DND-41 (cell line): ENCODE measurements around the gene STK32C.

Experiments used
- ATAC-seq: fragments of 200-7000 bp; cut with Tn5 transposase; 3 replicates; pipeline ENCODE4 v1.9.1; 2021; ENCODE audit warnings: low read depth; ENCODE audit not compliant: insufficient read depth
- DNase-seq: peaks from one replicate; pipeline ENCODE4 v3.0.0-alpha.2; 2020
- H2AFZ ChIP-seq: 2 replicates; pipeline ENCODE4 v1.6.0; 2012; ENCODE audit warnings: low read depth, low read length
- H3K27ac ChIP-seq: 2 replicates; pipeline ENCODE4 v1.5.1; 2012; ENCODE audit warnings: low read length, inconsistent platforms
- H3K27me3 ChIP-seq: fragments of 200-600 bp; sonication (generic); 2 replicates; pipeline ENCODE4 v1.6.0; 2012; ENCODE audit warnings: low read length, mild to moderate bottlenecking, inconsistent platforms; ENCODE audit not compliant: insufficient read depth, poor library complexity
- H3K36me3 ChIP-seq: 2 replicates; pipeline ENCODE4 v1.5.1; 2012; ENCODE audit warnings: low read length, inconsistent platforms; ENCODE audit not compliant: insufficient read depth
- H3K4me1 ChIP-seq: 2 replicates; pipeline ENCODE4 v1.5.1; 2012; ENCODE audit warnings: mild to moderate bottlenecking, low read length; ENCODE audit not compliant: insufficient read depth
- H3K4me2 ChIP-seq: 2 replicates; pipeline ENCODE4 v1.6.0; 2012; ENCODE audit warnings: mild to moderate bottlenecking, moderate library complexity, low read length, inconsistent platforms; ENCODE audit not compliant: insufficient read depth
- H3K4me3 ChIP-seq, 2 experiments: fragments of 200-600 bp in 1 of 2; shearing (Covaris generic) in 1 of 2; 2 replicates each; pipeline ENCODE4 v1.5.1; 2012 to 2016; ENCODE audit warnings: inconsistent platforms in 2 of 2, low read length in 2 of 2, mild to moderate bottlenecking in 2 of 2, low read depth in 1 of 2, moderate library complexity in 1 of 2
- H3K79me2 ChIP-seq: 2 replicates; pipeline ENCODE4 v1.6.0; 2012; ENCODE audit warnings: low read length, inconsistent platforms; ENCODE audit not compliant: insufficient read depth
- H3K9ac ChIP-seq: 2 replicates; pipeline ENCODE4 v1.6.0; 2012; ENCODE audit warnings: low read depth, mild to moderate bottlenecking, inconsistent platforms, low read length, moderate library complexity
- H3K9me3 ChIP-seq: 2 replicates; pipeline ENCODE4 v1.5.1; 2012; ENCODE audit warnings: low read length, moderate library complexity, mild to moderate bottlenecking, inconsistent platforms; ENCODE audit not compliant: insufficient read depth, severe bottlenecking
- H4K20me1 ChIP-seq: 2 replicates; pipeline ENCODE4 v1.6.0; 2012; ENCODE audit warnings: low read length; ENCODE audit not compliant: insufficient read depth
- EZH2 ChIP-seq: IDR thresholded peaks from 3 replicates; pipeline ENCODE4 v1.6.1; 2012; ENCODE audit warnings: borderline replicate concordance, low read depth, mild to moderate bottlenecking, moderate library complexity, low read length, inconsistent platforms; ENCODE audit not compliant: severe bottlenecking
- TF ChIP-seq, protein P1 (sequence below): IDR thresholded peaks from 2 replicates; pipeline ENCODE4 v1.5.1; 2012; ENCODE audit warnings: borderline replicate concordance, low read length, moderate library complexity, mild to moderate bottlenecking; ENCODE audit not compliant: poor library complexity, severe bottlenecking; ENCODE audit errors: extremely low read depth

The STK32C gene

DNA sequence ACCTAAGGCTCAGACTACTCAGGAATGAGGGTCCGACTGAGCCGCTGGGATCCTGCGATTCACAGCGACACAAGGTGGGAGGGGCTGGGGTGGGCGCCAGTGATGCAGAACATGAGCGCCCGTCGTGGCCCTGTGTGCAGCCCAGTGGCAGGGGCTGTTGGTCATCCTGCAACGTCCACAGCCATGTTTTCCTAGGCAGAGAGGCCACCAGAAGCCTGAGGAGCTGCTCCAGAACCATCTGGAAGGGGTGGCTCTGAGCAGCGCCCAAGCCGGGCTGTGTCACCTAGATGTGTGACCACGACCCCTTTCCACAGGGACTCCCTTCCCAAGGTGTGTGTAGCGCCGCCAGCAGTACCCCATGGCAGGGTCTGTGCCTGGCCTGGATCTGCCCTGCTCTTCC lies 96.5 kb downstream of the STK32C start:
- Histone ChIP-seq H3K79me2 (no peaks in the 10 kb centered on the region), H3K27ac (no peak overlapping the region), H3K36me3 (no peaks in the 10 kb centered on the region), H2AFZ (no peak overlapping the region), H3K9ac (no peak overlapping the region), H3K27me3 (no peaks in the 10 kb centered on the region), H4K20me1 (no peaks in the 10 kb centered on the region), H3K9me3 (no peaks in the 10 kb centered on the region), H3K4me3 (no peak overlapping the region), H3K4me2 (no peak overlapping the region), H3K4me1 (no peaks in the 10 kb centered on the region)
- TF ChIP-seq, protein P1, sequence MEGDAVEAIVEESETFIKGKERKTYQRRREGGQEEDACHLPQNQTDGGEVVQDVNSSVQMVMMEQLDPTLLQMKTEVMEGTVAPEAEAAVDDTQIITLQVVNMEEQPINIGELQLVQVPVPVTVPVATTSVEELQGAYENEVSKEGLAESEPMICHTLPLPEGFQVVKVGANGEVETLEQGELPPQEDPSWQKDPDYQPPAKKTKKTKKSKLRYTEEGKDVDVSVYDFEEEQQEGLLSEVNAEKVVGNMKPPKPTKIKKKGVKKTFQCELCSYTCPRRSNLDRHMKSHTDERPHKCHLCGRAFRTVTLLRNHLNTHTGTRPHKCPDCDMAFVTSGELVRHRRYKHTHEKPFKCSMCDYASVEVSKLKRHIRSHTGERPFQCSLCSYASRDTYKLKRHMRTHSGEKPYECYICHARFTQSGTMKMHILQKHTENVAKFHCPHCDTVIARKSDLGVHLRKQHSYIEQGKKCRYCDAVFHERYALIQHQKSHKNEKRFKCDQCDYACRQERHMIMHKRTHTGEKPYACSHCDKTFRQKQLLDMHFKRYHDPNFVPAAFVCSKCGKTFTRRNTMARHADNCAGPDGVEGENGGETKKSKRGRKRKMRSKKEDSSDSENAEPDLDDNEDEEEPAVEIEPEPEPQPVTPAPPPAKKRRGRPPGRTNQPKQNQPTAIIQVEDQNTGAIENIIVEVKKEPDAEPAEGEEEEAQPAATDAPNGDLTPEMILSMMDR = no peak
- no peak for TF ChIP-seq EZH2
- DNase-seq (no peak), ATAC-seq (no peak)

DNA sequence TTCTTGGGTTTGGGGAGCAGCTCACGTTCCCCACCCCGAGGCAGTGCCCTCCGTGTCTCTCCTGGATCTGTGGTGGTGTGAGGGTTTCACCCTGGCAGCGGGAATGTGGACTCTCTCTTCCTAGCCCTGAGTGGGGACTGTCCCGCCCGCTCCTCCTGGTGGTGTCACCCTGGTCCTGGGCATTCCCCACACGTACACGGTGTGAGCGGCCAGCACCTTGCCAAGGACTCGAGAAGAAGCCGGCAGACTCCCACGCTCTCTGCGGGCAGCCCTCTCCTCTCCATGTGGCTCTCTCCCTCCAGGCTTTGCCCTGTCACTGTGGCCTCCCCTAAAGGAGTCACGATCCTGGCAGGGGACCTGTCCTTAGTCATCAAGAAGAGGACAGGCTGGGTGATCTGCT lies 97.0 kb downstream of the STK32C start:
- Histone ChIP-seq H3K9ac (no peak overlapping the region), H3K9me3 (no peaks in the 10 kb centered on the region), H2AFZ (no peak overlapping the region), H3K4me1 (no peaks in the 10 kb centered on the region), H3K4me3 (no peak overlapping the region), H3K27ac (no peak overlapping the region), H3K36me3 (no peaks in the 10 kb centered on the region), H3K79me2 (no peaks in the 10 kb centered on the region), H4K20me1 (no peaks in the 10 kb centered on the region), H3K4me2 (no peak overlapping the region), H3K27me3 (no peaks in the 10 kb centered on the region)
- ATAC-seq (no peak), DNase-seq (no peak)
- TF ChIP-seq, protein P1 = no peak
- no peak for TF ChIP-seq EZH2

DNA sequence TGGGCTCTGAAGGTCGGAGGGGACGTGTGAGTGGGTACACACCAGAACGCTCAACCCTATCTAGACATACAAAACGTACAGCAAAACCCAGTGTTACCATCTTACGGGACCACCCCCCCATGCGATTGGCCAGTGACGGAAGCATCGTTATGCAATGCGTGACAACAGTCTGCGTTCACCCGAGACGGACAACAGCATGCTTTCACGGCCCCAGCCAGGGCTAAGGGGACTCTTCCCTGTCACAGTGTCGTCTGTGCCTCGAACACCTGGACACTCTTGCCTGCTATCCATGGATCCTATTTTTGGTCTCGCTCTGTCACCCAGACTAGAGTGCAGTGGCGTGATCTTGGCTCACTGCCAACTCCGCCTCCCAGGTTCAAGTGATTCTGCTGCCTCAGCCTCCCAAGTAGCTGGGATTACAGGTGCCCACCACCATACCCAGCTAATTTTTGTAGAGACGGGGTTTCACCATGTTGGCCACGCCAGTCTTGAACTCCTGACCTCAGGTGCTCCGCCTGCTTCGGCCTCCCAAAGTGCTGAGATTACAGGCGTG lies 97.7 kb downstream of the STK32C start:
- no peak for ATAC-seq
- Histone ChIP-seq H3K27ac (no peak overlapping the region), H4K20me1 (no peaks in the 10 kb centered on the region), H2AFZ (no peak overlapping the region), H3K36me3 (no peaks in the 10 kb centered on the region), H3K79me2 (no peaks in the 10 kb centered on the region), H3K27me3 (no peaks in the 10 kb centered on the region), H3K9ac (no peak overlapping the region), H3K9me3 (no peaks in the 10 kb centered on the region), H3K4me2 (no peak overlapping the region), H3K4me1 (no peaks in the 10 kb centered on the region), H3K4me3 (no peak overlapping the region)
- TF ChIP-seq, protein P1 = no peak
- TF ChIP-seq EZH2 = no peak
- DNase-seq = no peak

DNA sequence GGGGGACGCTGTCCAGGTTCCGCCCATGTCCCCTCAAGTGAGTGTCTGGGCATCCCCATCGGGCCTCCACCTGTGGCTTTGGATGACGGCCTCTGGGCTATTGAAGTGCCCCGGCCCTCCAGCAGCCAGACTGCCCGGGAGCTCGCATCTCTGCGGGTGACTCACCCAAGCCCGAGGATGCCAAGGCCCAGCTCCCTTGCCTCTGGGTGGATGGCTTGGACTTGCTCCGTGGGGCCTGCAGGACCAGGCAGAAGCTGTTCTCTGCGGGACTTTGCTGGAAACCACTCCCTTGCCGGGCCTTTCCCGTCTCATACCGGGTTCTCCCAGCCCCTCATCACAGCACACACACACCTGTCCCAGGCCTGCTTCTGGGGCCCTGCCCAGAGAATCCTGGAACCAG lies 98.6 kb downstream of the STK32C start:
- H3K27me3 ChIP-seq = no peaks in the 10 kb centered on the region
- no peak overlapping the region for H3K4me3 ChIP-seq
- TF ChIP-seq EZH2 = no peak
- TF ChIP-seq, protein P1 = no peak
- H3K9me3 ChIP-seq = no peaks in the 10 kb centered on the region
- H3K4me1 ChIP-seq = no peaks in the 10 kb centered on the region
- no peaks in the 10 kb centered on the region for H4K20me1 ChIP-seq
- DNase-seq (no peak), ATAC-seq (no peak)
- H3K9ac ChIP-seq = no peak overlapping the region
- no peaks in the 10 kb centered on the region for H3K79me2 ChIP-seq
- H3K4me2 ChIP-seq = no peak overlapping the region
- H2AFZ ChIP-seq = no peak overlapping the region
- no peaks in the 10 kb centered on the region for H3K36me3 ChIP-seq
- no peak overlapping the region for H3K27ac ChIP-seq
